Stimulated activated CD4-positive, alpha-beta T cell treated with anti-CD3 and anti-CD28 coated beads, TNF-alpha, amount 100 ng/mL, for 1 hour (primary cell): ENCODE measurements around the gene TOM1L1.

Experiments used
- DNase-seq, 3 donors: peaks; one replicate each; pipeline ENCODE4 v3.0.0-alpha.2; 2020; ENCODE audit warnings: low read depth in 3 of 3, low spot score in 1 of 3

The TOM1L1 gene

GRCh38 chr17:54892360-54892759, 8.3 kb upstream of the TOM1L1 start:
- no peak for DNase-seq

- DNase-seq = no peak
Observed at GRCh38 chr17:54898576-54898975, 2.1 kb upstream of the TOM1L1 start.

GRCh38 chr17:54899201-54899600, 1.5 kb upstream of the TOM1L1 start:
- DNase-seq = no peak

DNA sequence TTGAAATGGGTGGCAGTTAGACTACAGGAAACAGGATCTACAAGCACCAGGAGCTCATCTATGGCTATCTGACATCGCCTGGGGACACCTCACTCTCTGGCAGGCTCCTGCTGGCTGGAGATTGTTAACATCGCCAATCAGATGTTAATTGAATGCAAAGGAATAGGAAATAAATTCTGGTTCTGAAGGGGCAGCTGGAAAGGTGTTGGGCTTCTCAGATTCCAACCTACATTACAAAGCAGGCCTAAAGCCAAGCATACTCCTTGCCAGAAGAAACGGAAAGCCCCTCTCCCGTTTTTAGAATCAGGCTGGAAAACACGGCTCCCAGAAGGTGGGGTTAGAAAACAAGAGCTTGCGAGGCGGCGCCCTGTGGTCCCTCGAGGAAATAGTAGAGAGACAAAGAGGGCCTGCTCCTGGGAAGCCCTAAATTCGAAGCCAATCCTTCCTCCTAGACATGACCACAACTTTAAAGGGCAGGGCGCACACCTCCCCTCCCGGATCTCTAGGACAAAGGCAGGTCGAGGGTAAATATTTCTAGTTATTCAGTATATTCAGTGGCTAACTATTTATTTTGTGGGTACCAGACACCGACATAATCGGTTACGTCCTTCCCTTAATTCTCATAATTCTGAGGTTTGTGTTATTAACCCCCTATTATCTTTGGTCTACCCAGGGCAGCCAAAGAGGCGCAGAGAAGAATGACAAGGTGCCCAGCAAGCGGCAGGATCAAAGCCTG, 763 bp upstream of the TOM1L1 start:
- no peak for DNase-seq

GRCh38 chr17:54901230-54901822, 674 bp downstream of the TOM1L1 start:
- no peak for DNase-seq

- DNase-seq = no peak
Observed at GRCh38 chr17:54902017-54902416, 1.4 kb downstream of the TOM1L1 start.

DNA sequence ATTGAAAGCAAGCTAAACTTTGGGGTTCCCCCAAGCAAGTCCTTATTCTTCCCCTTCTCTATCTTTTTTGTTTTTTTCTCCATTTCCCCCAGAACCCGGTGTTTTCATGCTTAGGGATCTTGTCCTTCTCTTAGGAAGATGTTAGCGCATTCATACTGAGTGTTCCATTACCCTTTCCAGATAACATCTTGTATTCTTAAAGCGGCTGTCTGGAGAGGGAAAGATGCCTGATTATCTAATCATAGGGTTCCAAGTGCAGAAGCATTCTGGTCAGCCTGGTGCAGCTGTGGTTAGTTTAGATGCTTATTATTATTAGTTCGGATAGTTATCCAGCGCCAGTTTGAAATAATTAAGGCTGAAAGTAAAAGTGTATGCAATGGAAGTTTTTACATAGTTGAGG, 2.0 kb downstream of the TOM1L1 start:
- no peak for DNase-seq

DNA sequence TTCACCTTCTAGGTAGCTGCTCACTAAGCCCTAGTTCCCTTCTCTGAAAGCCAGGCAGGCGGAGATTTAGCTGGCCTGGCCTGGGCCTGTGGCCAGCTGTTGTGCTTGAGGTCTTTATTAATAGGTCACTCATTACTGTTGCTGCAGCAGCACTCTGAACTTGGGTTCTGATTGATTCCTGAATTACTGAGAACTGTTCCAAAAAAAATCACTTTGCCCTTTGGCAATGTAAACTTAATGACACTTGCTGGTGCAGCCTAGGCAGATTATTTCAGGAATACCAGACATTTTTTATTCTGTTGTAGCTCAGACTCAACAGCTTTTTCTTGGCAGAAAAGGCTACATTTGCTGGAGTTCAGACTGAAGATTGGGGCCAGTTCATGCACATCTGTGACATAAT, 2.7 kb downstream of the TOM1L1 start:
- no peak for DNase-seq

- no peak for DNase-seq
Observed at GRCh38 chr17:54906683-54907082, 6.0 kb downstream of the TOM1L1 start.

- DNase-seq = no peak
Observed at GRCh38 chr17:54907376-54907775, 6.7 kb downstream of the TOM1L1 start.

- DNase-seq = no peak
Observed at GRCh38 chr17:54909766-54910165, 9.1 kb downstream of the TOM1L1 start.

DNA sequence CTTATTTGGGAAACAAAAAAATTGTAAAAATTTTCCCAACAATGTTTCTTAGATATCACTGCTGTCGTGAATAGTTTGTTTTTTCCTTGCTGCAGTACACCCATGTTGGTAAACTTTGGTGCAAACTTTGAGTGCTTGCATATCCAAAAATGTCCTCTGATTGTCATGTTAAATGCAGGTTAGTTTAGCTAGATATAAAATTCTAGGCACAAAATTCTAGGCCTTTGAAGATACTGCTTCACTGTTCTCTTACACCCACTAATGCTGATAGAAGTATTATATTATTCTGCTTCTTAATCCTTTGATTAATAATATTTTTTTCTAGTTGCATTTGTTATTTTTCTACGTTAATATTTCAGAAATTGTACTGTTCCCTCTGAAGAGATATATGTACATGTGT, 16.1 kb downstream of the TOM1L1 start:
- DNase-seq = no peak

GRCh38 chr17:54919425-54919824, 18.8 kb downstream of the TOM1L1 start:
- DNase-seq = no peak

DNA sequence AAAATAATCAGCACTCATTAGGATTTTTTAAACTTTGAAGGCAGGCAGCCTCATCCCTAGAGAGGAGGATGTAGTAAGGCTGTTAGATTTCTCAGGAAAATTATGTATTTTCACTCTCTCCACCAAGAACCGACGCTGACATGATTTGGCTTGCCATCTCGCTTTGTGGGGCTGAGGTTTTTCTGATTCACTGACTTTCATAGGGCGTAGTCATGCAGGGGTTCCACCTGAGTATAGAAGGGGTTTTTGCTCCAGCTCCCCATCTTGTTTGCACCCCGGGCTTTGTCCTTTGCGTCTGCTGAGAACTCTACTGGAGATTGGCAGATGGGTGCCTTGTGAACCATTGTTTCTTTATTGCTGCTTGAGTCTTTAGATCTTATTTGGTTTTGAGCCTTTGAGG, 20.2 kb downstream of the TOM1L1 start:
- DNase-seq = no peak

- DNase-seq = no peak
Observed at GRCh38 chr17:54924405-54924804, 23.8 kb downstream of the TOM1L1 start.

- no peak for DNase-seq
Observed at GRCh38 chr17:54927525-54927924, 26.9 kb downstream of the TOM1L1 start.

- DNase-seq = no peak
Observed at GRCh38 chr17:54932711-54933110, 32.1 kb downstream of the TOM1L1 start.

GRCh38 chr17:54933921-54934320, 33.3 kb downstream of the TOM1L1 start:
- DNase-seq = no peak

- no peak for DNase-seq
Observed at GRCh38 chr17:54935471-54935870, 34.8 kb downstream of the TOM1L1 start.

DNA sequence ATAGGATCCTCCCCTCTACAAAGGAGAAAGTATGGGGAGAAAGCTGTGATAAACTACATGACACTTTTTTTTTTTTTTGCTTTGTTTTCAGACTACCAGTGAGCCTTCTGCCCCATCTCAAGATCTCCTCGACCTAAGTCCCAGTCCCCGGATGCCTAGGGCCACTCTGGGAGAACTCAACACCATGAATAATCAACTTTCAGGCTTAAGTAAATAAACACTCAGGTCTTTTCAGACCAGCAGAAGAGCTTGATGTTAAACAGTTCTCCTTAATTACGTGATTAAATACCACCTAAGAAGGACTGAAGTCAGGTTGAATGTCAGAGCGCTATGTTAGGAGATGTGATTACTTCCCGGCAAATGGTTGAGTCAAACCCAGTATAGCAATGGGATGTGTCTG, 36.4 kb downstream of the TOM1L1 start:
- DNase-seq = no peak

- no peak for DNase-seq
Observed at GRCh38 chr17:54937426-54937825, 36.8 kb downstream of the TOM1L1 start.

DNA sequence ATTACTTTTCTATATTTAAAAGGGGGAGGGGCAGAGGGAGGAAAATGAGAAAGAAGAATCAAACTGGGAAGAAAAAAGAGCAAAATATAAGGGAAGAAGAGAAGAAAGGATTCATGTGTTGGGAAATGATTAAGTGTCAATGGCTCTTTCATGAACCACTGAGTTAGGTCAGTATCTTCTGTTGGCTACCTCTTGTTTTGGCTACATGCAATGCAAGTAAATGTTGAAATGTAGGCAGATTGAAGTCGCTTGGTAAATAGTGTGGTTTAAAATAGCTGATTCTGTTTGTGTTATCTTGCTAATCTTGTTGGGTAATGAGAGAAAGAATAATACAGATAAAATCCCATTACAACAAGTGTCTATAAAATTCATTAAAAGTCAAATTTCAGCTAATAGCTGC, 40.6 kb downstream of the TOM1L1 start:
- no peak for DNase-seq

GRCh38 chr17:54944796-54945195, 44.1 kb downstream of the TOM1L1 start:
- DNase-seq = no peak
